K562 (cell line): Measurements from ENCODE around the gene CARD18. TPM values are rescaled to one million over a fixed set of nuclear protein-coding genes. Genes with fewer than 3 reads are reported as not detected.

Experiments used
- DNMT1 ChIP-seq: fragments of 450-650 bp; IDR thresholded peaks from 2 replicates; pipeline ENCODE4 v1.6.1; 2016; ENCODE audit warnings: antibody characterized with exemption, mild to moderate bottlenecking
- PHF21A ChIP-seq: fragments of 450-650 bp; IDR thresholded peaks from 2 replicates; pipeline ENCODE4 v1.6.1; 2017; ENCODE audit warnings: low read depth, borderline replicate concordance
- ZNF766 ChIP-seq: fragments of 200-800 bp; sonication (Bioruptor generic); conservative IDR thresholded peaks from 2 replicates; pipeline ENCODE4 v1.6.1; 2016; ENCODE audit warnings: missing genetic modification characterization, missing compliant biosample characterization
- polyA plus RNA-seq, 8 experiments: library from polyadenylated mRNA; depleted of rRNA in 4 of 8; stranded (reverse) in 5 of 8; unstranded in 3 of 8; fragments of >200 nt; fragmentation: Nextera tagmentation in 2 of 8; fragmentation: Illumina TruSeq in 1 of 8; extraction: Ambion mirVana in 2 of 8; extraction: Trizol in 1 of 8; gene quantifications; 2 replicates each; pipeline versions ENCODE4 v1.2.1 to v1.2.3, GENCODE V29; 2011 to 2014; ENCODE audit warnings: inconsistent platforms in 1 of 8, missing spikeins in 1 of 8
- total RNA-seq, 7 experiments: library from RNA; depleted of rRNA in 6 of 7; stranded (reverse); fragments of >200 nt in 6 of 7; fragmentation: Illumina TruSeq in 2 of 7; extraction: Trizol in 2 of 7; gene quantifications; 2 replicates each; pipeline versions ENCODE4 v1.2.1 to v1.2.3, GENCODE V29; 2011 to 2021; ENCODE audit warnings: low replicate concordance in 1 of 7
- TF ChIP-seq, protein P1 (sequence below): fragments of 450-650 bp; IDR thresholded peaks from 2 replicates; pipeline ENCODE4 v1.6.1; 2016; ENCODE audit warnings: borderline replicate concordance
- TF ChIP-seq, protein P2 (sequence below): fragments of 450-650 bp; IDR thresholded peaks from 2 replicates; pipeline ENCODE4 v1.7.1; 2018; ENCODE audit warnings: mild to moderate bottlenecking, low read depth; ENCODE audit not compliant: partially characterized antibody

CARD18 gene
- total and polyA plus RNA-seq, 9 of the 15 experiments (the other 6 are each of a cell fraction or from before 2014, with no cell fraction given): 1.5 to 4.7 (median 2.9) TPM

DNA sequence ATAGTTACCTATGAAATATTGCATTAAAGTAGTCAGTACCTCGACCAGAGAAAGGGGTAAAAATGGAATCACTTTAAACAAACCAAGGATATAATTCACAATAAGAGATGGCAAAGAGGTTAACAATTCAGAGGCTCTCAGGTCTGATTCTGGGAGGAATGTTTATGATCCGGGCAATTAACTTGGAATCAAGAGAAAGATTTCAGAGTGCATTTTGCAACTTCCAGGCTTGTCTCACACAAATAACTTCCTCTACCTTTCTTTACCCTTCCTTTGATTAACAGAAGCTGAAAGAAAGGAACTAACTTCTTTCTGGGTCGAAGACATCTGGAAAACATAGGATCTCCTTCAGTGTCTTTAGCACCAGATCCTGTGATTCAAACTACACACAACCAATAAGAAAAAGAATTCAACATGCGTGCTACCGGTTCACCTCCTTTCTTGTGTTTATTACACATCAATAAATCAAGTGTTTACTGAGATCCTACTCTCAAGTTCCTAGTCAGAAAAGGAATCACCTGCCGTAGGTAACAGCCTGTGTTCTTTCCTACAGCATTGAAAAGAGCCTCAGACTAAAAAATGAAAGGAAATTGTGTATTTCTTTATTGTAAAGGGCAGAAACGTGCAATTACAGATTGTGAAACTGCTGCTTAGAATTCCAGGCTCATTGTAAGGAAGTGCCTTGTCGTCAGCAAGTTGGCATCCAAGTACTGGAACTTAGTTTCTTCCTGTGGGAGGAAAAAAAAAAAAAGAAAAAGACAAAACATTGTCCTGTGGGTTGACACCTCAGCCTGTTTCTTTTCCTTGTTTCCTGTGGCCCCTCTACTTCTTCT is 29.5 kb downstream of the CARD18 start (continued):
- TF ChIP-seq, protein P1, sequence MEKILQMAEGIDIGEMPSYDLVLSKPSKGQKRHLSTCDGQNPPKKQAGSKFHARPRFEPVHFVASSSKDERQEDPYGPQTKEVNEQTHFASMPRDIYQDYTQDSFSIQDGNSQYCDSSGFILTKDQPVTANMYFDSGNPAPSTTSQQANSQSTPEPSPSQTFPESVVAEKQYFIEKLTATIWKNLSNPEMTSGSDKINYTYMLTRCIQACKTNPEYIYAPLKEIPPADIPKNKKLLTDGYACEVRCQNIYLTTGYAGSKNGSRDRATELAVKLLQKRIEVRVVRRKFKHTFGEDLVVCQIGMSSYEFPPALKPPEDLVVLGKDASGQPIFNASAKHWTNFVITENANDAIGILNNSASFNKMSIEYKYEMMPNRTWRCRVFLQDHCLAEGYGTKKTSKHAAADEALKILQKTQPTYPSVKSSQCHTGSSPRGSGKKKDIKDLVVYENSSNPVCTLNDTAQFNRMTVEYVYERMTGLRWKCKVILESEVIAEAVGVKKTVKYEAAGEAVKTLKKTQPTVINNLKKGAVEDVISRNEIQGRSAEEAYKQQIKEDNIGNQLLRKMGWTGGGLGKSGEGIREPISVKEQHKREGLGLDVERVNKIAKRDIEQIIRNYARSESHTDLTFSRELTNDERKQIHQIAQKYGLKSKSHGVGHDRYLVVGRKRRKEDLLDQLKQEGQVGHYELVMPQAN: no peak
- TF ChIP-seq PHF21A (no peak), ZNF766 (CRISPR knock-in tag) (no peak), DNMT1 (no peak)
- TF ChIP-seq, protein P2, sequence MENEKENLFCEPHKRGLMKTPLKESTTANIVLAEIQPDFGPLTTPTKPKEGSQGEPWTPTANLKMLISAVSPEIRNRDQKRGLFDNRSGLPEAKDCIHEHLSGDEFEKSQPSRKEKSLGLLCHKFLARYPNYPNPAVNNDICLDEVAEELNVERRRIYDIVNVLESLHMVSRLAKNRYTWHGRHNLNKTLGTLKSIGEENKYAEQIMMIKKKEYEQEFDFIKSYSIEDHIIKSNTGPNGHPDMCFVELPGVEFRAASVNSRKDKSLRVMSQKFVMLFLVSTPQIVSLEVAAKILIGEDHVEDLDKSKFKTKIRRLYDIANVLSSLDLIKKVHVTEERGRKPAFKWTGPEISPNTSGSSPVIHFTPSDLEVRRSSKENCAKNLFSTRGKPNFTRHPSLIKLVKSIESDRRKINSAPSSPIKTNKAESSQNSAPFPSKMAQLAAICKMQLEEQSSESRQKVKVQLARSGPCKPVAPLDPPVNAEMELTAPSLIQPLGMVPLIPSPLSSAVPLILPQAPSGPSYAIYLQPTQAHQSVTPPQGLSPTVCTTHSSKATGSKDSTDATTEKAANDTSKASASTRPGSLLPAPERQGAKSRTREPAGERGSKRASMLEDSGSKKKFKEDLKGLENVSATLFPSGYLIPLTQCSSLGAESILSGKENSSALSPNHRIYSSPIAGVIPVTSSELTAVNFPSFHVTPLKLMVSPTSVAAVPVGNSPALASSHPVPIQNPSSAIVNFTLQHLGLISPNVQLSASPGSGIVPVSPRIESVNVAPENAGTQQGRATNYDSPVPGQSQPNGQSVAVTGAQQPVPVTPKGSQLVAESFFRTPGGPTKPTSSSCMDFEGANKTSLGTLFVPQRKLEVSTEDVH: no peak
- TF ChIP-seq, all 486 proteins: peak for 0
